Middle frontal gyrus (tissue), 1 donor: ENCODE results near the gene TMEM72.
A peak's percentile ranks its signal among the peaks of the same experiment; 100 is the strongest.

ENCODE experiments used
- DNase-seq: peaks from one replicate; pipeline ENCODE4 v3.0.0-alpha.2; 2015; ENCODE audit warnings: low spot score; ENCODE audit errors: extremely low spot score

TMEM72 gene

DNA sequence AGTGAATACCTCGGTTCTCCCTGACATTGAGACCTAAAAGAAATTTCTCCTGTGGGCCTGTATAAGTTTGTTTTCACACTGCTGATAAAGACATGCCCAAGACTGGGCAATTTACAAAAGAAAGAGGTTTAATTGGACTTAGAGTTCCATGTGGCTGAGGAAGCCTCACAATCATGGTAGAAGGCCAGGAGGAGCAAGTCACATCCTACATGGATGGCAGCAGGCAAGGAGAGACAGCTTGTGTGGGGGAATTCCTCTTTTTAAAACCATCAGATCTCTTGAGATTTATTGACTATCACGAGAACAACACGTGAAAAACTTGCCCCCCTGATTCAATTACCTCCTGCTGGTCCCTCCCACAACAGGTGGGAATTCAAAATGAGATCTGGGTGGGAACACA lies 6.7 kb downstream of the TMEM72 start:
- DNase-seq, result no peak

DNA sequence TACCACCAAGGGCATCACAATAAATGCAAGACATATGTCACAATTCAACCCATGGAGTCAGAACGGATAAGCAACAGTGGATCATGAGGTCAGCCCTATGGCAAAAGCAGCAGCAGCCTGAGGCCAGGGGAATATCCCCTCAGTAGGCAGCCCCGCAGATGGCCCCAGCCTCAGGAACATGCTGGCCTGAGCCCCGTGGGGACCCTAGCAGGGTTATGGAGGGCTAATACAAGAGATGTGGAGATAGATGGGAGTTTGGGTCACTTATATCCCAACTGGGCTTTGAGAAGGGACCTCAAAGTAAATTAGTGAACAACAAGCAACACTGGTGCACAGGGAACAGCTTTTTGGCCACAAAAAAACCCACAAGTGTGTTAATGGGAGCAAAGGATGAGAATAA lies 9.1 kb downstream of the TMEM72 start:
- DNase-seq, result no peak

DNA sequence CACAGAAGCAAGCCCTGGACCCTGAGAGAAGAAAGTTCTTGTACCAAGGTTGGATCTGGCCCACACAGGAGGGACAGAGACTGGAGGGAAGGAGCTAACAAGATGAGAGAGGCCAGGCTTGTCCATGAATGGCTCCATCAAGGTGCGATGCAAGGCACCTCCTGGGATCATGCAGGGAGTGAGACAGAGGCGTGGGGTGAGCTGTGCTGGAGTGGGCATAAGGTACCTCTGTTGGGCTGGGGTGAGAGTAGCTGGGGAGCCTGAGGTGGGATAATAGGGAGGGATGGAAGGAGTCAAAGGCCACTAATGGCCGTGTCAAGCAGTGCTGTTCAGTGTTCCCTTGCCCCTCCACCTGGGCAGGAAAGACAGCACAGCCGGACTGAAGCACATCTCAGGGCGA lies 9.9 kb downstream of the TMEM72 start:
- DNase-seq, result no peak

DNA sequence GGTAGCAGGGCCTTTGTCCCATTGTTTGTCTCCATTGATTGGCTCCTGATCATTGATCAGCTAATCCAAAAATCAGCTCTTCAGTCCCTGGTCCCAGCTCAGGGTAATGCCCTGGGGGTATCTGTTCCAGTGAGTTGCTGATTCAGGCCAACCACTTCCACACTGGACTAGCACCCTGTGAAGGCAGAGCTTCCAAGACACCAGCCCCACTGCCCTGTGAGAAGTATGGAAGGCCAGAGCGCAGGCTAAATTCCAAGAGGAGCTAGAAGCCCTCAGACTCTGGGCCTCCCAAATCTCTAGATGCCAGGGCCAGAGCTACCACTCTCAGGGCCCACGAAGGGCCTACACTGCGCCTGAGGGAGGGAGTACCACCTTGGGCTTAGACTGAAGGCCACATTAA lies 10.4 kb downstream of the TMEM72 start:
- DNase-seq, result no peak

- no peak for DNase-seq
These were observed 10.9 kb downstream of the TMEM72 start for GRCh38 chr10:44922021-44922420.

DNA sequence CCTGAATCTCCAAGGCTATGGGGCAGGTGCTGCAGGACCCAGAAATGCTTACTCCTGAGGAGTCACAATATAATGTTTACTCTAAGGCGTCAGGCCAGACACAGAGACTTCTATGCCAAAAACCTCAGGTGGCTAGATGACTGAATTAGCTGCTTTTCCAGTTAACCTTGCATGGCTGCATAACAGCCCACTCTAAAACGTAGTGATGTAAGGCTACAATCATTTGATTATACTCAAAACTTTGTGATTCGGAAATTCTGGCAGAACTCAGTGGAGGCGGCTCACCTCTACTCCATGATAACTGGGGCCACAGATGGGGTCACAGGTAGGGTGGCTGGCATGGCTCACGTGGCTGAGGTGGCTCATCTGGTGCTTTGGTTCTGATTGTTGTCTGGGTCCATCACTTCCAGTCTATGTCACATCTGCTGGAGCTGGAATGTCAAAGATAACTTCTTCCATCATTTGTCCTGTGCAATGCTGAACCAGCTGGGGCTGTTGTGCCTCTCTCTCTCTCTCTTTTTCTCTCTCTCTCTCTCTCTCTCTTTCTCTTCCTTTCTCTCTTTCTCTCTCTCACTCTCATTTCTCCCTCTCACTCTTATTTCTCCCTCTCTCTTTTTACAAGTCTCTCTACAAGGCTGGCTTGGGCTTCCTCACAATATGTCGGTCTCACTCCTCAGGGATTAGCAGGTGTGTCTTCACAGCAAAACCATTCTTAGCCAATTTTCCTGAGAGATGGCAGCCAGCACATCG lies 11.8 kb downstream of the TMEM72 start:
- no peak for DNase-seq

GRCh38 chr10:44923611-44924010 lies 12.5 kb downstream of the TMEM72 start:
- no peak for DNase-seq

- DNase-seq, result no peak
These were observed 13.3 kb downstream of the TMEM72 start for GRCh38 chr10:44924261-44925040.

- no peak for DNase-seq
These were observed 14.1 kb downstream of the TMEM72 start for GRCh38 chr10:44925224-44925623.

- no peak for DNase-seq
These were observed 14.9 kb downstream of the TMEM72 start for GRCh38 chr10:44925811-44926750.

DNA sequence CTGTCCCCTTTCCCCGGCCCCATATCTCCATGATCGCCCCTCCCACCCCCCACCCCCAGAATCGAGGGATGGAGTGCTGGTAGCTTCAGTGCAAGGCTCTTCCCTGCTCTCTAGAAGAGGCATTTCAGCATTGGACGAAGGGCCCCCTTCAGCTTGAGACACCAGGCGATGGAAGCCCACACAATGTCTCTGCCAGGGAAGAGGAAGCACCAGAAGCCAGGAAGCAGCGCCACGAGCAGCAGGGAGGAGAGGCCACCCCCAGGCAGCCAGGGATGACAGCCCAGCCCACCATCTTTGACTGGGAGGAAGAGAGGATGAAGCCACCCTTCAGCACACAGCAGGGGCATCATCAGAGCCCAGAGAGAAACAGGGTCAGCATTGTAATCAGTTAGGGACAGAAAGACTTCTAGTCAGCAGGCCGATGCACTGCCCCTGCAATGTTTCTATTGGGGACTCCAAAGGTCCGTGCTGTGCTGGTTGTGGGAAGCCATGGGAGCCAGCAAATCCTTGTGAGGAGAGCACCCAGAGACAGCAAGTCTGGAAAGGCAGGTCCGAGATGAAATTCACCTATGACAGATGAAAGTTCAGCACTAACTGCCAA lies 15.7 kb downstream of the TMEM72 start:
- no peak for DNase-seq

GRCh38 chr10:44927352-44927751 lies 16.2 kb downstream of the TMEM72 start:
- DNase-seq, result no peak

DNA sequence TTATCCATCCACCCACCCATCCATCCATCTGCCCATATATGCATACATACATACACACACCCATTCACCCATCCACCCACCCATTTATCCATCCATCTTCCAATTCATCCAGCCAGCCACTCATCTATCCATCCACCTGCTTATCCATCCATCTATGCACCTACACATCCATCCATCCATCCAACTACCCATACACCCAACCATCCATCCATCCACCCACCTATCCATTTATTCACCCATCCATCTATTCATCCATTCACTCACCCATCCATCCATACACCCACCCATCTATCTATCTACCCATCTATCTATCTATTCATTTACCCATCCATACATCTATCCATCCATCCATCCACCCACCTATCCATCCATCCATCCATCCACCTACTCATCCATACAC lies 17.3 kb downstream of the TMEM72 start:
- DNase-seq, result no peak

GRCh38 chr10:44929356-44930255 lies 18.5 kb downstream of the TMEM72 start:
- DNase-seq, result no peak

DNA sequence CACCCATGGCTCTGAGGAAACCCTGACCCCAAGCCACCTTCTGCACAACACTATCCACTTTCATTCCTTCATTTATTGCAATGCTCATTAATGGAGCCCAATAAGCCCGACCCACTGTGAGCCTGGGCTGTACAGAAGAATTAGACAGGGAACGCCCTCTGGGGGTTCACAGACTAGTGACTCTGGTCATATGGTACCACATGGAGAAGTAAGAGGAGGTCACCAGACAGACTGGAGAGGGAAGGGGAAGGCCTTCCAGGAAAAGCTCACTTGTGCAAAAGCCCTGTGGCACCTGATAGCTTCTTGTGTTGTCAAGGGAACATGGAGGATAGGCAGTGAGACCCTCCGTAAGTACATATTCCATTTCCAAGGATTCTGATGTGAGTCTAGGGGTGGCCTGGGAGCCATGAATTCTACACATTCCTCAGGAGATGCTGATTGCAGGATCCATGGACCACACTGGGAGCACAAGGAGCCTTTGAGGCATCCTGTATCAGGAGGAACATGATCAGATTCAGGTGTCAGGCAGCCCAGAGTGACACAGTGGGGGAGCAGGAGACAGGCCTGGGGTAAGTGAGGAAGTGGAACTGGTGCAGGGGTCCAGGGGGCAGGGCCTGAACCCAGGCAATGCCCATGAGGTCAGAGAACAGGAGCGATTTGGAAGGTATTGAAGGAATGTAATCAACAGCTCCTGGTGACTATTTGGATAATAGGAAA lies 19.9 kb downstream of the TMEM72 start:
- DNase-seq, result no peak

DNA sequence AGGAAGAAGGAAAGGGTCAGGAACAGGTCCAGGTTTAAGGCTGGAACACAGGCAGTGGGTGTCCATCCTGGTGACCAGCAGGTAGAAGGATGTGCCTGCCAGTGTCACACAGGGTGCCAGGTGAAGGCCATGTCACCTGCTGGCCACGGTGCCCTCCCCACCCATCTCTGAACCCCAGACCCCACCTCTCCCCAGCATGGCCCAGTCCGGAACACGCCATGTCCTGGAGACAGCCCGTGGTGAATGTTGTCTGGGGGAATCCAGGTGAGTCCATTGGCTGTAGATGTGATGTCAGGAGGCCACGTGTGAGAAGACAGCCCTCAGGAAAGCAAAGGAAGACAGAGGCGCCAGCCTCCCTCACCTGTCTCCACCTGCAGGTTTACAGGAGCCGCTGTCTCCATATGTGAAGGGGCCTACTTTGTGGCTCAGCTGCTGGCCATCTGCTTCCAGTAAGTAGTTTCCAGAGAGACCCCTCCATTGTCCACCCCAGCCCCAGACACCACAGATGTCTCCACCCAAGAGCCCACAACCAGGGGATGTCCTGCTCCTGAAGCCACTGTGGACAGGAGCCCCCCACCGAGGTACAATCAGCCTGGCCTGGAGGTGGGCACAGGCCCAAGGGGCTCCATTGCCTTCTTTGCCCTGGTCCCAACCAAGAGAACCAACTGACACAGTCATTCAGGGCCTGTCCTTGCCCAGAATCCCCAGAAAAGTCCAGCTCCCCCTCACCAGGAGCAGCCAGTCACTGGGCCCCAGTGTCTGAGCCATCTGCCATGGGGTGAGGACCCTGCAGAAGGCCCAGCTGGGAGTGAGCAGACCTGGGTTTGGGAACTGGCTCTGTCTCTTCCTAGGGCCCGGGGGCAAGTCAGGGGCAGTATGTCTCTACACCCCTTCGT lies 20.7 kb downstream of the TMEM72 start:
- DNase-seq, result no peak

- peak; percentile 68 for DNase-seq
These were observed 21.6 kb downstream of the TMEM72 start for GRCh38 chr10:44932517-44933450.
